H9 (cell line): Measurements from ENCODE around the gene RNF180. TPM values are rescaled to one million over a fixed set of nuclear protein-coding genes. Genes with fewer than 3 reads are reported as not detected.

ENCODE experiments used
- DNase-seq: peaks from one replicate; pipeline ENCODE4 v3.0.0-alpha.2; 2017
- H2AFZ ChIP-seq: one replicate; pipeline ENCODE4 v1.6.1; 2013; ENCODE audit warnings: mild to moderate bottlenecking, low read length, control low read depth, moderate library complexity
- H2AK5ac ChIP-seq: 2 replicates; pipeline ENCODE4 v1.6.1; 2013; ENCODE audit warnings: low read length, control low read depth, mixed read lengths; ENCODE audit not compliant: insufficient read length
- H2BK120ac ChIP-seq: one replicate; pipeline ENCODE4 v1.6.1; 2013; ENCODE audit warnings: low read depth, mild to moderate bottlenecking, low read length, control low read depth, inconsistent platforms; ENCODE audit not compliant: poor library complexity, severe bottlenecking
- H2BK12ac ChIP-seq: 2 replicates; pipeline ENCODE4 v1.6.1; 2013; ENCODE audit warnings: low read length, control low read depth, mixed read lengths, low read depth; ENCODE audit not compliant: insufficient read length
- H2BK15ac ChIP-seq: 2 replicates; pipeline ENCODE4 v1.6.1; 2013; ENCODE audit warnings: low read depth, low read length, control low read depth
- H2BK20ac ChIP-seq: one replicate; pipeline ENCODE4 v1.6.1; 2013; ENCODE audit warnings: low read depth, mild to moderate bottlenecking, low read length, control low read depth, inconsistent platforms; ENCODE audit not compliant: poor library complexity, severe bottlenecking
- H2BK5ac ChIP-seq: 2 replicates; pipeline ENCODE4 v1.6.1; 2013; ENCODE audit warnings: low read length, control low read depth, mixed read lengths; ENCODE audit not compliant: insufficient read length
- H3K14ac ChIP-seq: 2 replicates; pipeline ENCODE4 v1.6.1; 2013; ENCODE audit warnings: low read length, control low read depth; ENCODE audit not compliant: insufficient read depth
- H3K18ac ChIP-seq: 2 replicates; pipeline ENCODE4 v1.6.1; 2013; ENCODE audit warnings: low read depth, mild to moderate bottlenecking, mixed read lengths, low read length, control low read depth; ENCODE audit not compliant: insufficient read length
- H3K23ac ChIP-seq: 2 replicates; pipeline ENCODE4 v1.6.1; 2013; ENCODE audit warnings: low read length, control low read depth, mixed read lengths, low read depth; ENCODE audit not compliant: insufficient read length
- H3K23me2 ChIP-seq: 2 replicates; pipeline ENCODE4 v1.6.1; 2013; ENCODE audit warnings: low read depth, mild to moderate bottlenecking, mixed read lengths, low read length, control low read depth; ENCODE audit not compliant: insufficient read length, poor library complexity, severe bottlenecking
- H3K27ac ChIP-seq: 2 replicates; pipeline ENCODE4 v1.5.1; 2013; ENCODE audit warnings: low read length, control low read depth, mixed read lengths, low read depth; ENCODE audit not compliant: insufficient read length
- H3K27me3 ChIP-seq: 2 replicates; pipeline ENCODE4 v1.6.1; 2013; ENCODE audit warnings: low read length, control low read depth, inconsistent platforms; ENCODE audit not compliant: insufficient read depth
- H3K4ac ChIP-seq: 2 replicates; pipeline ENCODE4 v1.6.1; 2013; ENCODE audit warnings: low read depth, mild to moderate bottlenecking, control low read depth, inconsistent platforms, low read length, moderate library complexity
- H3K4me1 ChIP-seq: 2 replicates; pipeline ENCODE4 v1.6.1; 2013; ENCODE audit warnings: low read length, control low read depth, inconsistent platforms; ENCODE audit not compliant: insufficient read depth
- H3K4me2 ChIP-seq: 2 replicates; pipeline ENCODE4 v1.6.1; 2013; ENCODE audit warnings: low read length, control low read depth, mixed read lengths; ENCODE audit not compliant: insufficient read length, insufficient read depth
- H3K56ac ChIP-seq: 2 replicates; pipeline ENCODE4 v1.6.1; 2013; ENCODE audit warnings: low read depth, mild to moderate bottlenecking, mixed read lengths, low read length, control low read depth; ENCODE audit not compliant: insufficient read length
- H3K79me1 ChIP-seq: 2 replicates; pipeline ENCODE4 v1.6.1; 2013; ENCODE audit warnings: low read depth, mild to moderate bottlenecking, moderate library complexity, low read length, control low read depth, inconsistent platforms; ENCODE audit not compliant: insufficient read depth, poor library complexity, severe bottlenecking
- H3K79me2 ChIP-seq: 2 replicates; pipeline ENCODE4 v1.6.1; 2013; ENCODE audit warnings: low read length, control low read depth, inconsistent platforms; ENCODE audit not compliant: insufficient read depth
- H3K9ac ChIP-seq: 2 replicates; pipeline ENCODE4 v1.6.1; 2013; ENCODE audit warnings: low read length, control low read depth, mixed read lengths; ENCODE audit not compliant: insufficient read length; ENCODE audit errors: extremely low read depth
- H3K9me3 ChIP-seq: one replicate; pipeline ENCODE4 v1.6.1; 2013; ENCODE audit warnings: low read depth, low read length, inconsistent platforms; ENCODE audit not compliant: control insufficient read depth
- H3T11ph ChIP-seq: one replicate; pipeline ENCODE4 v1.6.1; 2013; ENCODE audit warnings: mild to moderate bottlenecking, low read length, control low read depth, inconsistent platforms
- H4K20me1 ChIP-seq: one replicate; pipeline ENCODE4 v1.6.1; 2013; ENCODE audit not compliant: control insufficient read depth, insufficient read length, insufficient read depth
- H4K5ac ChIP-seq: 2 replicates; pipeline ENCODE4 v1.6.1; 2013; ENCODE audit warnings: low read depth, mild to moderate bottlenecking, mixed read lengths, low read length, control low read depth; ENCODE audit not compliant: insufficient read length
- H4K8ac ChIP-seq: replicated peaks from 2 replicates; pipeline ENCODE4 v1.6.1; 2013; ENCODE audit warnings: low read length, control low read depth, mixed read lengths, low read depth; ENCODE audit not compliant: insufficient read length
- H4K91ac ChIP-seq: 2 replicates; pipeline ENCODE4 v1.6.1; 2013; ENCODE audit warnings: low read depth, mild to moderate bottlenecking, moderate library complexity, mixed read lengths, low read length, control low read depth; ENCODE audit not compliant: insufficient read length
- H3K27ac Mint-ChIP-seq, 3 experiments: 2 replicates in 2 of 3; 3 replicates in 1 of 3; pipeline ENCODE4 v1.8.0; 2020 to 2021; ENCODE audit warnings: mixed read lengths in 3 of 3, mild to moderate bottlenecking in 1 of 3, moderate library complexity in 1 of 3
- H3K27me3 Mint-ChIP-seq: 2 replicates; pipeline ENCODE4 v1.8.0; 2021; ENCODE audit warnings: low read depth, mild to moderate bottlenecking, moderate library complexity, mixed read lengths
- H3K36me3 Mint-ChIP-seq, 3 experiments: 2 replicates in 2 of 3; 3 replicates in 1 of 3; pipeline ENCODE4 v1.8.0; 2020 to 2021; ENCODE audit warnings: low read depth in 3 of 3, mixed read lengths in 3 of 3; ENCODE audit not compliant: insufficient read depth in 1 of 3
- H3K4me1 Mint-ChIP-seq, 2 experiments: 2 replicates each; pipeline ENCODE4 v1.8.0; 2020; ENCODE audit warnings: mixed read lengths in 2 of 2
- H3K4me3 Mint-ChIP-seq, 2 experiments: 2 replicates in 1 of 2; 3 replicates in 1 of 2; pipeline ENCODE4 v1.8.0; 2020 to 2021; ENCODE audit warnings: mild to moderate bottlenecking in 2 of 2, mixed read lengths in 2 of 2, moderate library complexity in 1 of 2
- H3K9me3 Mint-ChIP-seq, 2 experiments: 2 replicates in 1 of 2; 3 replicates in 1 of 2; pipeline ENCODE4 v1.8.0; 2020; ENCODE audit warnings: mild to moderate bottlenecking in 2 of 2, mixed read lengths in 2 of 2, moderate library complexity in 1 of 2
- WGBS: extraction: QIAGEN DNeasy Blood & Tissue Kit; methylation state at CpG from one replicate; pipeline ENCODE4 v1.1.7; 2013; ENCODE audit warnings: missing lambda C conversion rate, low lambda C conversion rate, mixed read lengths; ENCODE audit not compliant: insufficient read length; ENCODE audit errors: extremely low coverage; 5-methylcytosine and 5-hydroxymethylcytosine counted together
- total RNA-seq: library from RNA; stranded (reverse); gene quantifications from 2 replicates; pipeline ENCODE4 v1.2.1, GENCODE V29; 2021
- TF ChIP-seq, protein P1 (sequence below): fragments of 200-600 bp; sonication (generic); conservative IDR thresholded peaks from 3 replicates; pipeline ENCODE4 v1.8.0; 2021; ENCODE audit warnings: antibody characterized with exemption, mild to moderate bottlenecking

Gene RNF180
- total RNA-seq, 1 experiment from 2014 or later, result 2.5 TPM

DNA sequence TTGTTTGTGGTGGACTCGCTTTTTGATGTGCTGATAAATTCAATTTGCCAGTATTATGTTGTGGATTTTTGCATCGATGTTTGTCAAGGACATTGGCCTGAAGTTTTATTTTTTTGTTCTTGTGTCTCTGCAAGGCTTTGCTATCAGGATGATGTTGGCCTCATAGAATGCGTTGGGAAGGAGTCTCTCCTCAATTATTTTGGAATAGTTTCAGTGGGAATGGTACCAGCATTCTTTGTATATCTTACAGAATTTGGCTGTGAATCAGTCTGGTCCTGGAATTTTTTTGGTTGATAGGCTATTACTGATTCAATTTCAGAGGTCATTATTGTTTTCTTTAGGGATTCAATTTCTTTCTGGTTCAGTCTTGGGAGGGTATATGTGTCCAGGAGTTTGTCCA, 198.8 kb downstream of the RNF180 start:
- H4K20me1 ChIP-seq, result no peaks in the 10 kb centered on the region
- no CpG with 5 or more reads among the region's 3 CpGs for WGBS
- no peaks in the 10 kb centered on the region for H3K9me3 ChIP-seq
- no peak overlapping the region for H4K8ac ChIP-seq
- no peak overlapping the region for H3K27ac Mint-ChIP-seq
- H3K79me2 ChIP-seq, result no peaks in the 10 kb centered on the region
- no peaks in the 10 kb centered on the region for H3K27me3 Mint-ChIP-seq
- no peaks in the 10 kb centered on the region for H3K4me1 Mint-ChIP-seq
- H2BK20ac ChIP-seq, result no peak overlapping the region
- no peak overlapping the region for H3K4me3 Mint-ChIP-seq
- no peaks in the 10 kb centered on the region; a peak in 3 of 7 replicates for H3K36me3 Mint-ChIP-seq
- H3K56ac ChIP-seq, result no peak overlapping the region
- no peak overlapping the region for H2AK5ac ChIP-seq
- peaks cover 10 to 24% of the 10 kb centered on the region in 2 experiments for H3K9me3 Mint-ChIP-seq
- H3K23ac ChIP-seq, result no peak overlapping the region
- TF ChIP-seq, protein P1, sequence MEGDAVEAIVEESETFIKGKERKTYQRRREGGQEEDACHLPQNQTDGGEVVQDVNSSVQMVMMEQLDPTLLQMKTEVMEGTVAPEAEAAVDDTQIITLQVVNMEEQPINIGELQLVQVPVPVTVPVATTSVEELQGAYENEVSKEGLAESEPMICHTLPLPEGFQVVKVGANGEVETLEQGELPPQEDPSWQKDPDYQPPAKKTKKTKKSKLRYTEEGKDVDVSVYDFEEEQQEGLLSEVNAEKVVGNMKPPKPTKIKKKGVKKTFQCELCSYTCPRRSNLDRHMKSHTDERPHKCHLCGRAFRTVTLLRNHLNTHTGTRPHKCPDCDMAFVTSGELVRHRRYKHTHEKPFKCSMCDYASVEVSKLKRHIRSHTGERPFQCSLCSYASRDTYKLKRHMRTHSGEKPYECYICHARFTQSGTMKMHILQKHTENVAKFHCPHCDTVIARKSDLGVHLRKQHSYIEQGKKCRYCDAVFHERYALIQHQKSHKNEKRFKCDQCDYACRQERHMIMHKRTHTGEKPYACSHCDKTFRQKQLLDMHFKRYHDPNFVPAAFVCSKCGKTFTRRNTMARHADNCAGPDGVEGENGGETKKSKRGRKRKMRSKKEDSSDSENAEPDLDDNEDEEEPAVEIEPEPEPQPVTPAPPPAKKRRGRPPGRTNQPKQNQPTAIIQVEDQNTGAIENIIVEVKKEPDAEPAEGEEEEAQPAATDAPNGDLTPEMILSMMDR, result no peak
- H3K14ac ChIP-seq, result no peak overlapping the region
- H2AFZ ChIP-seq, result no peak overlapping the region
- H3K79me1 ChIP-seq, result no peaks in the 10 kb centered on the region
- H3K18ac ChIP-seq, result no peak overlapping the region
- no peak overlapping the region for H2BK15ac ChIP-seq
- no peaks in the 10 kb centered on the region for H3K23me2 ChIP-seq
- H3K9ac ChIP-seq, result no peak overlapping the region
- no peak overlapping the region for H2BK5ac ChIP-seq
- H3K4ac ChIP-seq, result no peak overlapping the region
- no peak overlapping the region for H3K27ac ChIP-seq
- H3T11ph ChIP-seq, result no peak overlapping the region
- no peak overlapping the region for H4K91ac ChIP-seq
- no peak for DNase-seq
- no peak overlapping the region for H2BK120ac ChIP-seq
- no peaks in the 10 kb centered on the region for H3K27me3 ChIP-seq
- H3K4me2 ChIP-seq, result no peak overlapping the region
- no peak overlapping the region for H4K5ac ChIP-seq
- H3K4me1 ChIP-seq, result no peaks in the 10 kb centered on the region
- no peak overlapping the region for H2BK12ac ChIP-seq
